ENCODE results near the gene EHBP1.
A peak's percentile ranks its signal among the peaks of the same experiment; 100 is the strongest.

EHBP1 gene

GRCh38 chr2:62785810-62786597 lies 80.5 kb downstream of the EHBP1 start:
- no peak for DNase-seq

- DNase-seq: peak; percentile 45 to 68
Observed at GRCh38 chr2:62787386-62787785, 81.9 kb downstream of the EHBP1 start.

GRCh38 chr2:62789518-62789917 lies 84.0 kb downstream of the EHBP1 start:
- DNase-seq: no peak

- no peak for DNase-seq
Observed at GRCh38 chr2:62789918-62790317, 84.4 kb downstream of the EHBP1 start.

- no peak for DNase-seq
Observed at GRCh38 chr2:62792408-62792807, 86.9 kb downstream of the EHBP1 start.

GRCh38 chr2:62793213-62793612 lies 87.7 kb downstream of the EHBP1 start:
- DNase-seq: no peak

- DNase-seq: no peak
Observed at GRCh38 chr2:62794791-62795190, 89.3 kb downstream of the EHBP1 start.

- no peak for DNase-seq
Observed at GRCh38 chr2:62795341-62795740, 89.8 kb downstream of the EHBP1 start.

GRCh38 chr2:62797107-62797506 lies 91.6 kb downstream of the EHBP1 start:
- DNase-seq: no peak

GRCh38 chr2:62800618-62801017 lies 95.1 kb downstream of the EHBP1 start:
- no peak for DNase-seq

GRCh38 chr2:62801110-62801509 lies 95.6 kb downstream of the EHBP1 start:
- DNase-seq: no peak

- DNase-seq: no peak
Observed at GRCh38 chr2:62801814-62802523, 96.5 kb downstream of the EHBP1 start.

GRCh38 chr2:62803961-62804360 lies 98.4 kb downstream of the EHBP1 start:
- no peak for DNase-seq

GRCh38 chr2:62806231-62806630 lies 100.7 kb downstream of the EHBP1 start:
- DNase-seq: no peak

GRCh38 chr2:62808554-62808953 lies 103.0 kb downstream of the EHBP1 start:
- DNase-seq: no peak

GRCh38 chr2:62811086-62811485 lies 105.6 kb downstream of the EHBP1 start:
- no peak for DNase-seq

- DNase-seq: no peak
Observed at GRCh38 chr2:62811972-62812371, 106.5 kb downstream of the EHBP1 start.

- DNase-seq: no peak
Observed at GRCh38 chr2:62812921-62813825, 107.7 kb downstream of the EHBP1 start.

GRCh38 chr2:62814123-62814522 lies 108.6 kb downstream of the EHBP1 start:
- DNase-seq: no peak

- DNase-seq: no peak
Observed at GRCh38 chr2:62817348-62817747, 111.8 kb downstream of the EHBP1 start.

- DNase-seq: no peak
Observed at GRCh38 chr2:62817995-62818713, 112.6 kb downstream of the EHBP1 start.

- no peak for DNase-seq
Observed at GRCh38 chr2:62822549-62822948, 117.0 kb downstream of the EHBP1 start.

GRCh38 chr2:62824388-62824787 lies 118.9 kb downstream of the EHBP1 start:
- no peak for DNase-seq
